Smooth muscle cell (in vitro differentiated cells): ENCODE results near the gene SMIM38. TPM values are rescaled to one million over a fixed set of nuclear protein-coding genes. Genes with fewer than 3 reads are reported as not detected.

Source experiments
- DNase-seq: peaks from one replicate; lab custom pipeline; 2025; ENCODE audit not compliant: unreplicated experiment; lab: John Stamatoyannopoulos, UW
- H2AFZ ChIP-seq: fragments of 200-600 bp; sonication (generic); 2 replicates; pipeline ENCODE4 v1.6.0; 2016; ENCODE audit warnings: antibody characterized with exemption, low read depth, mild to moderate bottlenecking
- H3F3A ChIP-seq: fragments of 200-600 bp; sonication (generic); 2 replicates; pipeline ENCODE4 v1.6.0; 2017; ENCODE audit warnings: antibody characterized with exemption, low read depth
- H3K27ac ChIP-seq: fragments of 200-600 bp; sonication (generic); 2 replicates; pipeline ENCODE4 v1.5.1; 2016; ENCODE audit warnings: low read depth, mild to moderate bottlenecking
- H3K27me3 ChIP-seq: fragments of 200-600 bp; sonication (generic); 2 replicates; pipeline ENCODE4 v1.6.1; 2016; ENCODE audit warnings: low read depth, mild to moderate bottlenecking
- H3K36me3 ChIP-seq: fragments of 200-600 bp; sonication (generic); 2 replicates; pipeline ENCODE4 v1.5.1; 2016; ENCODE audit warnings: low read depth
- H3K4me1 ChIP-seq: fragments of 200-600 bp; sonication (generic); 2 replicates; pipeline ENCODE4 v1.5.1; 2016; ENCODE audit warnings: low read depth
- H3K4me2 ChIP-seq: fragments of 200-600 bp; sonication (generic); 2 replicates; pipeline ENCODE4 v1.6.0; 2016; ENCODE audit warnings: mild to moderate bottlenecking
- H3K4me3 ChIP-seq: fragments of 200-600 bp; sonication (generic); 2 replicates; pipeline ENCODE4 v1.5.1; 2016; ENCODE audit warnings: mild to moderate bottlenecking
- H3K79me2 ChIP-seq: fragments of 200-600 bp; sonication (generic); 2 replicates; pipeline ENCODE4 v1.6.0; 2016; ENCODE audit warnings: low read depth, mild to moderate bottlenecking
- H3K9ac ChIP-seq: fragments of 200-600 bp; sonication (generic); 2 replicates; pipeline ENCODE4 v1.6.0; 2016; ENCODE audit warnings: low read depth
- H3K9me3 ChIP-seq: fragments of 200-600 bp; sonication (generic); replicated peaks from 2 replicates; pipeline ENCODE4 v1.5.1; 2016; ENCODE audit warnings: low read depth
- H4K20me1 ChIP-seq: fragments of 200-600 bp; sonication (generic); 2 replicates; pipeline ENCODE4 v1.6.0; 2016; ENCODE audit warnings: low read depth
- CTCF ChIP-seq: fragments of 200-600 bp; sonication (generic); IDR thresholded peaks from 2 replicates; pipeline ENCODE4 v1.5.1; 2017; ENCODE audit warnings: borderline replicate concordance, mild to moderate bottlenecking, antibody characterized with exemption; ENCODE audit not compliant: insufficient read depth, poor library complexity, severe bottlenecking
- WGBS: methylation state at CpG from one replicate; pipeline ENCODE4 v1.1.7; 2016; ENCODE audit warnings: low lambda C conversion rate; 5-methylcytosine and 5-hydroxymethylcytosine counted together
- polyA plus RNA-seq: library from polyadenylated mRNA; unstranded; fragments of >200 nt; fragmentation: Nextera tagmentation; extraction: Ambion mirVana; gene quantifications from 2 replicates; pipeline ENCODE4 v1.2.1, GENCODE V29; 2016
- total RNA-seq: library from RNA; depleted of rRNA; stranded (reverse); fragments of >200 nt; gene quantifications from 2 replicates; pipeline ENCODE4 v1.2.3, GENCODE V29; 2014

SMIM38 gene
- total and polyA plus RNA-seq, 2 experiments from 2014 or later: 0.27 TPM; not detected in 1

GRCh38 chr11:69108030-69108429, 47.7 kb upstream of the SMIM38 start:
- H3K4me3 ChIP-seq: no peak overlapping the region
- DNase-seq: no peak
- H3K4me1 ChIP-seq: no peaks in the 10 kb centered on the region
- no peaks in the 10 kb centered on the region for H4K20me1 ChIP-seq
- no peak overlapping the region for H3K9ac ChIP-seq
- no peaks in the 10 kb centered on the region for H3K79me2 ChIP-seq
- H2AFZ ChIP-seq: no peak overlapping the region
- H3K9me3 ChIP-seq: no peaks in the 10 kb centered on the region
- H3K27me3 ChIP-seq: no peaks in the 10 kb centered on the region
- no peak overlapping the region for H3K27ac ChIP-seq
- no peaks in the 10 kb centered on the region for H3F3A ChIP-seq
- 97% methylated on average over 7 of the region's 7 CpGs for WGBS
- no peak overlapping the region for H3K4me2 ChIP-seq
- no peak for TF ChIP-seq CTCF
- no peaks in the 10 kb centered on the region for H3K36me3 ChIP-seq

- Histone ChIP-seq H3F3A (no peaks in the 10 kb centered on the region), H3K9ac (no peak overlapping the region), H3K4me1 (no peaks in the 10 kb centered on the region), H2AFZ (no peak overlapping the region), H3K79me2 (no peaks in the 10 kb centered on the region), H3K27ac (no peak overlapping the region), H3K27me3 (no peaks in the 10 kb centered on the region), H3K36me3 (no peaks in the 10 kb centered on the region), H3K4me2 (no peak overlapping the region), H3K4me3 (no peak overlapping the region), H4K20me1 (no peaks in the 10 kb centered on the region), H3K9me3 (no peaks in the 10 kb centered on the region)
- WGBS: 96% methylated on average over 5 of the region's 5 CpGs
- DNase-seq: no peak
- TF ChIP-seq CTCF: no peak
These were observed 47.2 kb upstream of the SMIM38 start for GRCh38 chr11:69108559-69108958.

DNA sequence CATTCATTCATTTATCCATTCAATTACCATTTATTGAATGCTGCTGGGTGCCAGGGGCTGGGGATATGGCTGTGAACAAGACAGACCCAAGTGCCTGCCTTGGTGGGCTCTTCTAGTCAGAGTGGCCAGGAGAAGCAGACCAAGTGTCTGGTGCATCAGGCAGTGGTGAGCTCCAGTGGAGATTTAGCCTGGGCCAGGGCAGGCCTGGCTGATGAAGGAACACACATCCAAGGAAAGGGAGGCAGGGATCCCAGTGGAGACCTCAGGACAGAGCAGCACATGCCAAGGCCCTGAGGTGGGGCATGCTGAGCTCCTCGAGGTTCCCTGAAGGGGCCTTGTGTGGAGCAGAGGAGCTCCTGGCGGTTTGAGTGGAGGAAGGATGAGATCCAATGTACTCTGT, 46.6 kb upstream of the SMIM38 start:
- no peaks in the 10 kb centered on the region for H3F3A ChIP-seq
- H4K20me1 ChIP-seq: no peaks in the 10 kb centered on the region
- H3K36me3 ChIP-seq: no peaks in the 10 kb centered on the region
- H3K9me3 ChIP-seq: no peaks in the 10 kb centered on the region
- H3K79me2 ChIP-seq: no peaks in the 10 kb centered on the region
- no peak overlapping the region for H3K27ac ChIP-seq
- H3K4me3 ChIP-seq: no peak overlapping the region
- H3K4me2 ChIP-seq: no peak overlapping the region
- H3K27me3 ChIP-seq: no peaks in the 10 kb centered on the region
- DNase-seq: no peak
- TF ChIP-seq CTCF: no peak
- 92% methylated on average over 2 of the region's 2 CpGs for WGBS
- no peak overlapping the region for H2AFZ ChIP-seq
- no peaks in the 10 kb centered on the region for H3K4me1 ChIP-seq
- H3K9ac ChIP-seq: no peak overlapping the region

GRCh38 chr11:69110451-69110850, 45.3 kb upstream of the SMIM38 start:
- no peak overlapping the region for H2AFZ ChIP-seq
- H3K4me2 ChIP-seq: no peak overlapping the region
- no peak overlapping the region for H3K9ac ChIP-seq
- H3K79me2 ChIP-seq: no peaks in the 10 kb centered on the region
- H3K27me3 ChIP-seq: no peaks in the 10 kb centered on the region
- H3F3A ChIP-seq: no peaks in the 10 kb centered on the region
- H3K9me3 ChIP-seq: no peaks in the 10 kb centered on the region
- H3K4me1 ChIP-seq: no peaks in the 10 kb centered on the region
- DNase-seq: no peak
- no peaks in the 10 kb centered on the region for H4K20me1 ChIP-seq
- no peak for TF ChIP-seq CTCF
- H3K36me3 ChIP-seq: no peaks in the 10 kb centered on the region
- H3K4me3 ChIP-seq: no peak overlapping the region
- WGBS: 69% methylated on average over 6 of the region's 6 CpGs
- no peak overlapping the region for H3K27ac ChIP-seq
